Astrocyte (in vitro differentiated cells and primary cell): Measurements from ENCODE around the gene DNAJC18. TPM values are rescaled to one million over a fixed set of nuclear protein-coding genes. Genes with fewer than 3 reads are reported as not detected.

Experiments used
- DNase-seq: peaks from one replicate; pipeline ENCODE4 v3.0.0-alpha.2; 2010; ENCODE audit warnings: low read depth
- FAIRE-seq: peaks from 2 replicates; lab custom pipeline; 2011; peaks lifted over from hg19 to GRCh38; lab: Jason Lieb, UNC
- H2AFZ ChIP-seq: 2 replicates; pipeline ENCODE4 v1.6.0; 2012; ENCODE audit warnings: low read depth, low read length, inconsistent platforms
- H3K27ac ChIP-seq: 2 replicates; pipeline ENCODE4 v1.5.1; 2011; ENCODE audit warnings: low read depth, low read length, inconsistent platforms
- H3K27me3 ChIP-seq: 2 replicates; pipeline ENCODE4 v1.6.0; 2011; ENCODE audit warnings: low read length, inconsistent platforms; ENCODE audit not compliant: insufficient read depth
- H3K36me3 ChIP-seq: 2 replicates; pipeline ENCODE4 v1.5.1; 2011; ENCODE audit warnings: low read length, inconsistent platforms; ENCODE audit not compliant: insufficient read depth
- H3K4me1 ChIP-seq: 2 replicates; pipeline ENCODE4 v1.5.1; 2011; ENCODE audit warnings: low read length, inconsistent platforms; ENCODE audit not compliant: insufficient read depth
- H3K4me2 ChIP-seq: 2 replicates; pipeline ENCODE4 v1.6.0; 2012; ENCODE audit warnings: low read length, inconsistent platforms
- H3K4me3 ChIP-seq: 2 replicates; pipeline ENCODE4 v1.5.1; 2011; ENCODE audit warnings: low read depth, mild to moderate bottlenecking, low read length, inconsistent platforms; ENCODE audit not compliant: insufficient read depth
- H3K79me2 ChIP-seq: 2 replicates; pipeline ENCODE4 v1.6.0; 2012; ENCODE audit warnings: mild to moderate bottlenecking, low read length, inconsistent platforms; ENCODE audit not compliant: insufficient read depth
- H3K9ac ChIP-seq: 2 replicates; pipeline ENCODE4 v1.6.0; 2012; ENCODE audit warnings: mild to moderate bottlenecking, low read length, inconsistent platforms
- H3K9me3 ChIP-seq: 2 replicates; pipeline ENCODE4 v1.5.1; 2012; ENCODE audit warnings: low read depth, mild to moderate bottlenecking, low read length, inconsistent platforms; ENCODE audit not compliant: insufficient read depth
- H4K20me1 ChIP-seq: 2 replicates; pipeline ENCODE4 v1.6.0; 2012; ENCODE audit warnings: low read length, inconsistent platforms; ENCODE audit not compliant: insufficient read depth
- H3K27ac Mint-ChIP-seq: one replicate; pipeline ENCODE4 v1.8.0; 2021; ENCODE audit warnings: mild to moderate bottlenecking, mixed read lengths; ENCODE audit not compliant: unreplicated experiment
- H3K27me3 Mint-ChIP-seq: one replicate; pipeline ENCODE4 v1.8.0; 2021; ENCODE audit warnings: low read depth, mixed read lengths; ENCODE audit not compliant: unreplicated experiment
- H3K36me3 Mint-ChIP-seq: one replicate; pipeline ENCODE4 v1.8.0; 2021; ENCODE audit warnings: low read depth, mixed read lengths; ENCODE audit not compliant: unreplicated experiment
- H3K4me1 Mint-ChIP-seq: one replicate; pipeline ENCODE4 v1.8.0; 2021; ENCODE audit warnings: low read depth, mixed read lengths; ENCODE audit not compliant: unreplicated experiment
- H3K4me3 Mint-ChIP-seq: one replicate; pipeline ENCODE4 v1.8.0; 2021; ENCODE audit warnings: mild to moderate bottlenecking, moderate library complexity, mixed read lengths; ENCODE audit not compliant: unreplicated experiment
- H3K9me3 Mint-ChIP-seq: one replicate; pipeline ENCODE4 v1.8.0; 2021; ENCODE audit warnings: mild to moderate bottlenecking, mixed read lengths; ENCODE audit not compliant: unreplicated experiment
- EZH2 ChIP-seq: IDR thresholded peaks from 2 replicates; pipeline ENCODE4 v1.6.1; 2012; ENCODE audit warnings: mild to moderate bottlenecking, low read length, inconsistent platforms; ENCODE audit not compliant: insufficient read depth
- total RNA-seq: library from RNA; stranded (reverse); gene quantifications from 2 replicates; pipeline ENCODE4 v1.2.1, GENCODE V29; 2021
- TF ChIP-seq, protein P1 (sequence below): IDR thresholded peaks from 2 replicates; pipeline ENCODE4 v1.5.1; 2011; ENCODE audit warnings: low read depth, mild to moderate bottlenecking, inconsistent platforms, low read length, moderate library complexity; ENCODE audit not compliant: insufficient read depth

The DNAJC18 gene
- total RNA-seq, 1 donor from 2014 or later, result 18.8 TPM

DNA sequence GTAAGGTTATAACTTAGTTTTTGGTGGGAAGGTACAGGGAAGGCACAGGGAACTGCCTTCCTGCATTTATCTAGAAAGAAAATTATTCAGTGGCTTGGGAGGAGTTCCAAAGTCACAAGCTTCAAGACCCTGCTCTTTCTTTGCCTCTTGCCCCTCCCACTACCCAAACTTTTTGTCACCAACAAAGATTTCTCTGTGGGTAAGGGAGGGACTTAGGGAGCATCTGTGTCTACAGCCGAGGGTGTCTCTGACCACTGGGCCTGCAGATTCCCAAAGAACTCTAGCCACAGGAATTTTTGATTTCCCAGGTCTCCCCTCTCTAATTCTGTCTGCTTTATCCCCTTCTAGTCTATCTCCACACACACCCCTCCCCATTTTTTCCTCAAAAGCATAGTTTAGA lies 21.1 kb upstream of the DNAJC18 start:
- Mint-ChIP-seq H3K4me3 (no peak overlapping the region), H3K27ac (peak overlapping the region; percentile 41)
- H2AFZ ChIP-seq, result no peak overlapping the region

DNA sequence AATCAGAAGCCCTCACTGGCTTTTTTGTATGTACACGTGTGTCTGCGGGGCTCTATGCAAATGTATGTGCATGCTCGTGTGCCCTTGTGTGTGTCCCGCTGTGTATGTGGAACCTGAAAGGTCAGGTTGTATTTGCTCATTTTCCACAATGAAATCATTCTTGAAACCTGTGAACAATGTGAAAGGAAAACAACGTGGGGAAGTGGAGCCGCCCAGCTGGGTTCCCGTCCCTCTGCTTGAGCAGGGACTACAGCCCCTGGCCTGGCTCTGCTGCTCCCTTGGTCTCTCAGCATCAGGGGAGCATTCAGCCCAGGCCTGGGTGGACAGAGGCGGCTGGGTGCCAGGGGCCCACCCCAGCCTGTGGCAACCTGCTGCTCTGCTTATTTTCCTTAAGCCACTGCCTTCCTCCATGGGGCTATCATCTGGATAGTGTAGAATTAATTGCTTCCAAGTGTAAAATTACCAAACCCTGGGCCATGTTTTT lies 20.2 kb upstream of the DNAJC18 start:
- Histone ChIP-seq H3K27ac (peak overlapping the region; percentile 96), H3K27me3 (no peaks in the 10 kb centered on the region), H3K4me3 (peak overlapping the region; percentile 18), H3K79me2 (no peaks in the 10 kb centered on the region), H4K20me1 (no peaks in the 10 kb centered on the region), H3K9ac (peak overlapping the region; percentile 77), H2AFZ (peak overlapping the region; percentile 58), H3K9me3 (no peaks in the 10 kb centered on the region), H3K4me1 (peaks cover 51% of the 10 kb centered on the region), H3K4me2 (peak overlapping the region; percentile 62), H3K36me3 (no peaks in the 10 kb centered on the region)
- Mint-ChIP-seq H3K4me1 (peaks cover 31% of the 10 kb centered on the region), H3K9me3 (no peaks in the 10 kb centered on the region), H3K27ac (no peak overlapping the region), H3K4me3 (no peak overlapping the region), H3K27me3 (peaks cover 9% of the 10 kb centered on the region), H3K36me3 (no peaks in the 10 kb centered on the region)
- no peak for FAIRE-seq
- no peak for DNase-seq
- TF ChIP-seq, protein P1, sequence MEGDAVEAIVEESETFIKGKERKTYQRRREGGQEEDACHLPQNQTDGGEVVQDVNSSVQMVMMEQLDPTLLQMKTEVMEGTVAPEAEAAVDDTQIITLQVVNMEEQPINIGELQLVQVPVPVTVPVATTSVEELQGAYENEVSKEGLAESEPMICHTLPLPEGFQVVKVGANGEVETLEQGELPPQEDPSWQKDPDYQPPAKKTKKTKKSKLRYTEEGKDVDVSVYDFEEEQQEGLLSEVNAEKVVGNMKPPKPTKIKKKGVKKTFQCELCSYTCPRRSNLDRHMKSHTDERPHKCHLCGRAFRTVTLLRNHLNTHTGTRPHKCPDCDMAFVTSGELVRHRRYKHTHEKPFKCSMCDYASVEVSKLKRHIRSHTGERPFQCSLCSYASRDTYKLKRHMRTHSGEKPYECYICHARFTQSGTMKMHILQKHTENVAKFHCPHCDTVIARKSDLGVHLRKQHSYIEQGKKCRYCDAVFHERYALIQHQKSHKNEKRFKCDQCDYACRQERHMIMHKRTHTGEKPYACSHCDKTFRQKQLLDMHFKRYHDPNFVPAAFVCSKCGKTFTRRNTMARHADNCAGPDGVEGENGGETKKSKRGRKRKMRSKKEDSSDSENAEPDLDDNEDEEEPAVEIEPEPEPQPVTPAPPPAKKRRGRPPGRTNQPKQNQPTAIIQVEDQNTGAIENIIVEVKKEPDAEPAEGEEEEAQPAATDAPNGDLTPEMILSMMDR, result no peak
- no peak for TF ChIP-seq EZH2

More for the DNA sequence above, 21.1 kb upstream of the DNAJC18 start:
- Histone ChIP-seq H3K9me3 (no peaks in the 10 kb centered on the region), H3K4me1 (peaks cover 51% of the 10 kb centered on the region), H4K20me1 (no peaks in the 10 kb centered on the region), H3K27me3 (no peaks in the 10 kb centered on the region), H3K4me3 (no peak overlapping the region), H3K27ac (peak overlapping the region; percentile 96), H3K79me2 (no peaks in the 10 kb centered on the region), H3K9ac (peak overlapping the region; percentile 77), H3K4me2 (peak overlapping the region; percentile 77), H3K36me3 (no peaks in the 10 kb centered on the region)
- peak; percentile 29 for DNase-seq
- no peak for FAIRE-seq
- TF ChIP-seq, protein P1, result no peak
- TF ChIP-seq EZH2, result no peak
- no peaks in the 10 kb centered on the region for H3K9me3 Mint-ChIP-seq
- peaks cover 6% of the 10 kb centered on the region for H3K27me3 Mint-ChIP-seq
- no peaks in the 10 kb centered on the region for H3K36me3 Mint-ChIP-seq
- H3K4me1 Mint-ChIP-seq, result peaks cover 31% of the 10 kb centered on the region
